GM23338 (cell line): ENCODE measurements around the gene MRPS5. TPM values are rescaled to one million over a fixed set of nuclear protein-coding genes. Genes with fewer than 3 reads are reported as not detected.

Source experiments
- ATAC-seq: fragments of 200-7000 bp; cut with Tn5 transposase; 3 replicates; pipeline ENCODE4 v1.9.1; 2020
- DNase-seq: peaks from one replicate; pipeline ENCODE4 v3.0.0-alpha.2; 2015; ENCODE audit warnings: low spot score
- H2AFZ ChIP-seq: fragments of 200-600 bp; sonication (generic); 2 replicates; pipeline ENCODE4 v1.8.0; 2016; ENCODE audit warnings: antibody characterized with exemption, mild to moderate bottlenecking, moderate library complexity
- H3F3A ChIP-seq: fragments of 200-600 bp; sonication (generic); replicated peaks from 2 replicates; pipeline ENCODE4 v1.8.0; 2017; ENCODE audit warnings: antibody characterized with exemption, mixed run types, low read depth
- H3K27ac ChIP-seq: fragments of 200-600 bp; sonication (generic); 2 replicates; pipeline ENCODE4 v1.6.1; 2016; ENCODE audit warnings: low read depth
- H3K27me3 ChIP-seq: fragments of 200-600 bp; sonication (generic); 2 replicates; pipeline ENCODE4 v1.8.0; 2016; ENCODE audit warnings: mild to moderate bottlenecking, mixed run types, moderate library complexity; ENCODE audit not compliant: insufficient read depth
- H3K36me3 ChIP-seq: fragments of 200-600 bp; sonication (generic); 2 replicates; pipeline ENCODE4 v1.8.0; 2016; ENCODE audit warnings: mild to moderate bottlenecking; ENCODE audit not compliant: insufficient read depth
- H3K4me1 ChIP-seq: fragments of 200-600 bp; sonication (generic); 2 replicates; pipeline ENCODE4 v1.8.0; 2016; ENCODE audit warnings: mild to moderate bottlenecking, moderate library complexity; ENCODE audit not compliant: insufficient read depth
- H3K4me2 ChIP-seq: fragments of 200-600 bp; sonication (generic); 2 replicates; pipeline ENCODE4 v1.7.1; 2017; ENCODE audit warnings: mixed run types
- H3K4me3 ChIP-seq: fragments of 200-600 bp; sonication (generic); 2 replicates; pipeline ENCODE4 v1.6.1; 2016; ENCODE audit warnings: mixed run types
- H3K79me2 ChIP-seq: fragments of 200-600 bp; sonication (generic); replicated peaks from 2 replicates; pipeline ENCODE4 v1.8.0; 2017; ENCODE audit warnings: mild to moderate bottlenecking; ENCODE audit not compliant: insufficient read depth
- H3K9me2 ChIP-seq: fragments of 200-600 bp; sonication (generic); 2 replicates; pipeline ENCODE4 v1.8.0; 2017; ENCODE audit not compliant: insufficient read depth
- H4K20me1 ChIP-seq: fragments of 200-600 bp; sonication (generic); replicated peaks from 2 replicates; pipeline ENCODE4 v1.8.0; 2017; ENCODE audit warnings: mild to moderate bottlenecking; ENCODE audit not compliant: insufficient read depth
- H3K27ac Mint-ChIP-seq: 2 replicates; pipeline ENCODE4 v1.8.0; 2020; ENCODE audit warnings: inconsistent platforms, mild to moderate bottlenecking, moderate library complexity, mixed read lengths
- H3K27me3 Mint-ChIP-seq: 3 replicates; pipeline ENCODE4 v1.8.0; 2022; ENCODE audit warnings: low read depth, mild to moderate bottlenecking, moderate library complexity, mixed read lengths, inconsistent platforms; ENCODE audit not compliant: insufficient read depth, poor library complexity
- H3K36me3 Mint-ChIP-seq: 3 replicates; pipeline ENCODE4 v1.8.0; 2021; ENCODE audit warnings: low read depth, mild to moderate bottlenecking, inconsistent platforms, moderate library complexity, mixed read lengths
- H3K4me1 Mint-ChIP-seq: 3 replicates; pipeline ENCODE4 v1.8.0; 2020; ENCODE audit warnings: mild to moderate bottlenecking, inconsistent platforms, mixed read lengths
- H3K4me3 Mint-ChIP-seq: 3 replicates; pipeline ENCODE4 v1.8.0; 2021; ENCODE audit warnings: moderate library complexity, mild to moderate bottlenecking, inconsistent platforms, mixed read lengths
- H3K9me3 Mint-ChIP-seq: 3 replicates; pipeline ENCODE4 v1.8.0; 2020; ENCODE audit warnings: moderate library complexity, mild to moderate bottlenecking, inconsistent platforms, mixed read lengths
- CREB1 ChIP-seq: fragments of 250-450 bp; sonication (Bioruptor Pico); IDR thresholded peaks from 2 replicates; pipeline ENCODE4 v1.5.0; 2020; ENCODE audit warnings: low read depth, mild to moderate bottlenecking, moderate library complexity
- EZH2phosphoT487 ChIP-seq: fragments of 200-600 bp; sonication (generic); IDR thresholded peaks from one replicate; pipeline ENCODE4 v1.8.1; 2018; ENCODE audit warnings: antibody characterized with exemption; ENCODE audit not compliant: unreplicated experiment
- NANOG ChIP-seq: IDR thresholded peaks from 2 replicates; pipeline ENCODE4 v1.6.1; 2016; ENCODE audit warnings: antibody characterized with exemption, borderline replicate concordance
- POLR2AphosphoS5 ChIP-seq: IDR thresholded peaks from 2 replicates; pipeline ENCODE4 v1.6.1; 2016; ENCODE audit warnings: antibody characterized with exemption, low read depth
- REST ChIP-seq: IDR thresholded peaks from one replicate; pipeline ENCODE4 v1.6.1; 2018; ENCODE audit warnings: antibody characterized with exemption; ENCODE audit not compliant: unreplicated experiment
- ZNF114 ChIP-seq: fragments of 250-450 bp; sonication (Bioruptor Pico); IDR thresholded peaks from 2 replicates; pipeline ENCODE4 v1.5.0; 2020; ENCODE audit warnings: mild to moderate bottlenecking, moderate library complexity
- ZNF331 ChIP-seq: fragments of 250-450 bp; sonication (Bioruptor Pico); IDR thresholded peaks from 2 replicates; pipeline ENCODE4 v1.5.0; 2020; ENCODE audit warnings: low read depth, mild to moderate bottlenecking, moderate library complexity
- polyA plus RNA-seq: library from polyadenylated mRNA; unstranded; fragments of >200 nt; fragmentation: Nextera tagmentation; extraction: Ambion mirVana; gene quantifications from 2 replicates; pipeline ENCODE4 v1.2.1, GENCODE V29; 2016
- total RNA-seq: library from RNA; depleted of rRNA; stranded (reverse); fragments of >200 nt; shearing (Covaris generic); gene quantifications from 2 replicates; pipeline ENCODE4 v1.2.3, GENCODE V29; 2014
- TF ChIP-seq, protein P1 (sequence below), 2 experiments: fragments of 200-600 bp in 1 of 2; sonication (generic) in 1 of 2; conservative IDR thresholded peaks; 2 replicates each; pipeline versions ENCODE4 v1.5.1 to v1.6.1; 2016 to 2017; ENCODE audit warnings: antibody characterized with exemption in 2 of 2, low read depth in 2 of 2, mild to moderate bottlenecking in 2 of 2, moderate library complexity in 1 of 2
- TF ChIP-seq, protein P2 (sequence below): IDR thresholded peaks from 2 replicates; pipeline ENCODE4 v1.6.1; 2016; ENCODE audit warnings: antibody characterized with exemption

The MRPS5 gene
- total and polyA plus RNA-seq, 2 experiments from 2014 or later, result 51.9 to 79.0 TPM

DNA sequence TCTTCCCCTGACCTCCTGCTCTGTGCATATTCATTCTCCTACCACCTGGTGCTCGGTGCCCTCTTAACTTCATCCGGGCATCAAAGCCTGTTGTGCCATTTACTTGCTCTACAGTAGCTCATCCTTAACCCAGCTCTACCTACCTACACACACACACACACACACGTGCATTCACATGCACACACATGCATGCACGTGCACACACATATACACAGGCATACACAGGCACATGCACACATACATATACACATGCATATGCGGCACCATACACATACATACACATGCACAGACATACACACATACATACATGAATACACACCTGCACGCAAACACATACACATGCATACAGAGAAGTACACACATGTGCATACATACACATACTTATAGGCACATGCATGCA is 81.6 kb downstream of the MRPS5 start (continued):
- no peak for TF ChIP-seq REST

- no peaks in the 10 kb centered on the region for H3K79me2 ChIP-seq
- no peaks in the 10 kb centered on the region for H3K9me2 ChIP-seq
- H3K27ac ChIP-seq, result no peak overlapping the region
- H3K4me2 ChIP-seq, result no peak overlapping the region
- peaks cover 20% of the 10 kb centered on the region for H3K27me3 Mint-ChIP-seq
- H3K9me3 Mint-ChIP-seq, result peaks cover 11% of the 10 kb centered on the region
- no peak overlapping the region for H3K27ac Mint-ChIP-seq
- H3K36me3 Mint-ChIP-seq, result peaks cover 11% of the 10 kb centered on the region; the same call in 1 of the 3 replicates
- ATAC-seq (no peak), DNase-seq (no peak)
- no peak overlapping the region for H2AFZ ChIP-seq
- H3F3A ChIP-seq, result no peaks in the 10 kb centered on the region
- H3K4me1 ChIP-seq, result no peaks in the 10 kb centered on the region
- H3K36me3 ChIP-seq, result no peaks in the 10 kb centered on the region
- H3K4me3 Mint-ChIP-seq, result no peak overlapping the region
- H3K27me3 ChIP-seq, result no peaks in the 10 kb centered on the region; the same call in 1 of the 2 replicates
- H3K4me3 ChIP-seq, result no peak overlapping the region
- peaks cover 14% of the 10 kb centered on the region for H3K4me1 Mint-ChIP-seq
- no peaks in the 10 kb centered on the region for H4K20me1 ChIP-seq
- TF ChIP-seq CREB1 (CRISPR knock-in tag) (no peak), NANOG (no peak), REST (no peak), EZH2phosphoT487 (no peak), ZNF114 (CRISPR knock-in tag) (no peak), POLR2AphosphoS5 (no peak), ZNF331 (no peak)
- TF ChIP-seq, protein P1, sequence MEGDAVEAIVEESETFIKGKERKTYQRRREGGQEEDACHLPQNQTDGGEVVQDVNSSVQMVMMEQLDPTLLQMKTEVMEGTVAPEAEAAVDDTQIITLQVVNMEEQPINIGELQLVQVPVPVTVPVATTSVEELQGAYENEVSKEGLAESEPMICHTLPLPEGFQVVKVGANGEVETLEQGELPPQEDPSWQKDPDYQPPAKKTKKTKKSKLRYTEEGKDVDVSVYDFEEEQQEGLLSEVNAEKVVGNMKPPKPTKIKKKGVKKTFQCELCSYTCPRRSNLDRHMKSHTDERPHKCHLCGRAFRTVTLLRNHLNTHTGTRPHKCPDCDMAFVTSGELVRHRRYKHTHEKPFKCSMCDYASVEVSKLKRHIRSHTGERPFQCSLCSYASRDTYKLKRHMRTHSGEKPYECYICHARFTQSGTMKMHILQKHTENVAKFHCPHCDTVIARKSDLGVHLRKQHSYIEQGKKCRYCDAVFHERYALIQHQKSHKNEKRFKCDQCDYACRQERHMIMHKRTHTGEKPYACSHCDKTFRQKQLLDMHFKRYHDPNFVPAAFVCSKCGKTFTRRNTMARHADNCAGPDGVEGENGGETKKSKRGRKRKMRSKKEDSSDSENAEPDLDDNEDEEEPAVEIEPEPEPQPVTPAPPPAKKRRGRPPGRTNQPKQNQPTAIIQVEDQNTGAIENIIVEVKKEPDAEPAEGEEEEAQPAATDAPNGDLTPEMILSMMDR (conservative IDR thresholded peaks at IDR 0.05; ENCODE audit: low read depth in 2 of 2), result no peak
- TF ChIP-seq, protein P2, sequence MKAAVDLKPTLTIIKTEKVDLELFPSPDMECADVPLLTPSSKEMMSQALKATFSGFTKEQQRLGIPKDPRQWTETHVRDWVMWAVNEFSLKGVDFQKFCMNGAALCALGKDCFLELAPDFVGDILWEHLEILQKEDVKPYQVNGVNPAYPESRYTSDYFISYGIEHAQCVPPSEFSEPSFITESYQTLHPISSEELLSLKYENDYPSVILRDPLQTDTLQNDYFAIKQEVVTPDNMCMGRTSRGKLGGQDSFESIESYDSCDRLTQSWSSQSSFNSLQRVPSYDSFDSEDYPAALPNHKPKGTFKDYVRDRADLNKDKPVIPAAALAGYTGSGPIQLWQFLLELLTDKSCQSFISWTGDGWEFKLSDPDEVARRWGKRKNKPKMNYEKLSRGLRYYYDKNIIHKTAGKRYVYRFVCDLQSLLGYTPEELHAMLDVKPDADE, result no peak
Observed at GRCh38 chr2:95039363-95039762, 82.2 kb downstream of the MRPS5 start.
